Keratinocyte (primary cell): ENCODE measurements around the gene DENND4A. TPM values are rescaled to one million over a fixed set of nuclear protein-coding genes. Genes with fewer than 3 reads are reported as not detected.

Experiments
- DNase-seq: peaks from one replicate; pipeline ENCODE4 v3.0.0-alpha.2; 2011; ENCODE audit warnings: low read depth, missing footprints, low spot score
- FAIRE-seq: peaks from 2 replicates; lab custom pipeline; 2011; peaks lifted over from hg19 to GRCh38; lab: Jason Lieb, UNC
- H2AFZ ChIP-seq: 2 replicates; pipeline ENCODE4 v1.6.0; 2012; ENCODE audit warnings: low read length, control low read depth, inconsistent platforms; ENCODE audit not compliant: control insufficient read depth
- H3K27ac ChIP-seq: 2 replicates; pipeline ENCODE4 v1.5.1; 2011; ENCODE audit warnings: low read length; ENCODE audit not compliant: control insufficient read depth, insufficient read depth
- H3K27me3 ChIP-seq: 3 replicates; pipeline ENCODE4 v1.6.0; 2011; ENCODE audit warnings: low read length; ENCODE audit not compliant: control insufficient read depth, insufficient read depth; ENCODE audit errors: extremely low read depth
- H3K36me3 ChIP-seq, 2 experiments: 2 replicates in 1 of 2; 3 replicates in 1 of 2; pipeline ENCODE4 v1.5.1; 2011; ENCODE audit warnings: low read length in 2 of 2, mild to moderate bottlenecking in 1 of 2; ENCODE audit not compliant: control insufficient read depth in 2 of 2, insufficient read depth in 2 of 2; ENCODE audit errors: extremely low read depth in 1 of 2
- H3K4me1 ChIP-seq: 3 replicates; pipeline ENCODE4 v1.5.1; 2011; ENCODE audit warnings: low read length; ENCODE audit not compliant: control insufficient read depth, insufficient read depth; ENCODE audit errors: extremely low read depth
- H3K4me2 ChIP-seq: 3 replicates; pipeline ENCODE4 v1.6.0; 2011; ENCODE audit warnings: low read depth, low read length; ENCODE audit not compliant: control insufficient read depth, insufficient read depth; ENCODE audit errors: extremely low read depth
- H3K4me3 ChIP-seq, 3 experiments: fragments of 200-600 bp in 1 of 3; sonication (generic) in 1 of 3; 2 replicates in 2 of 3; 3 replicates in 1 of 3; pipeline ENCODE4 v1.5.1; 2011 to 2016; ENCODE audit warnings: low read length in 3 of 3, mild to moderate bottlenecking in 3 of 3, control low read depth in 2 of 3, inconsistent platforms in 1 of 3, low read depth in 1 of 3, mixed read lengths in 1 of 3, mixed run types in 1 of 3, moderate library complexity in 1 of 3; ENCODE audit not compliant: control insufficient read depth in 2 of 3, insufficient read depth in 2 of 3; ENCODE audit errors: extremely low read depth in 1 of 3
- H3K79me2 ChIP-seq: 2 replicates; pipeline ENCODE4 v1.6.0; 2012; ENCODE audit warnings: low read length; ENCODE audit not compliant: control insufficient read depth, insufficient read depth
- H3K9ac ChIP-seq: 3 replicates; pipeline ENCODE4 v1.6.0; 2011; ENCODE audit warnings: low read length; ENCODE audit not compliant: control insufficient read depth, insufficient read depth; ENCODE audit errors: extremely low read depth
- H3K9me1 ChIP-seq: 3 replicates; pipeline ENCODE4 v1.6.0; 2011; ENCODE audit warnings: low read length; ENCODE audit not compliant: control insufficient read depth, insufficient read depth; ENCODE audit errors: extremely low read depth
- H3K9me3 ChIP-seq: 2 replicates; pipeline ENCODE4 v1.5.1; 2012; ENCODE audit warnings: low read depth, low read length; ENCODE audit not compliant: control insufficient read depth
- H4K20me1 ChIP-seq: 3 replicates; pipeline ENCODE4 v1.6.0; 2011; ENCODE audit warnings: low read length; ENCODE audit not compliant: control insufficient read depth, insufficient read depth; ENCODE audit errors: extremely low read depth
- CTCF ChIP-seq, 3 experiments: IDR thresholded peaks in 1 of 3; conservative IDR thresholded peaks in 1 of 3; optimal IDR thresholded peaks in 1 of 3; 2 replicates in 2 of 3; 3 replicates in 1 of 3; pipeline versions ENCODE3 to v1.5.1; 2011; ENCODE audit warnings: low read length in 3 of 3, mild to moderate bottlenecking in 3 of 3, moderate library complexity in 2 of 3, control low read depth in 1 of 3, inconsistent platforms in 1 of 3; ENCODE audit not compliant: insufficient read depth in 2 of 3; ENCODE audit errors: extremely low read depth in 1 of 3
- EZH2 ChIP-seq: IDR thresholded peaks from one replicate; pipeline ENCODE4 v1.6.1; 2012; ENCODE audit warnings: inconsistent platforms, mild to moderate bottlenecking, low read length, moderate library complexity
- dilution Hi-C: fragments of 300-500 bp; cut with MboI; formaldehyde crosslinking; loops from one replicate; pipeline ENCODE4 v1.7.0; 2020; ENCODE audit warnings: low sequenced_read_pairs; ENCODE audit not compliant: extremely low pct_ligation_motif_present
- polyA plus RNA-seq, 5 experiments: library from polyadenylated mRNA; depleted of rRNA in 3 of 5; stranded (reverse) in 3 of 5; stranded (forward) in 1 of 5; unstranded in 1 of 5; fragments of >200 nt; gene quantifications; 1 replicate in 1 of 5; 2 replicates in 3 of 5; 3 replicates in 1 of 5; pipeline versions ENCODE4 v1.2.1 to v1.2.3, GENCODE V29; 2011 to 2012; ENCODE audit warnings: missing spikeins in 2 of 5, low read depth in 1 of 5, low replicate concordance in 1 of 5

The DENND4A gene
- polyA plus RNA-seq, 1 donor (not counting 4 experiments of a cell fraction or from before 2014, with no cell fraction given): 10.0 TPM

- Histone ChIP-seq H2AFZ (no peak overlapping the region), H3K9ac (no peak overlapping the region), H3K27ac (no peak overlapping the region), H3K27me3 (no peaks in the 10 kb centered on the region), H3K36me3 (no peaks in the 10 kb centered on the region), H4K20me1 (no peaks in the 10 kb centered on the region), H3K79me2 (no peaks in the 10 kb centered on the region), H3K4me2 (no peak overlapping the region), H3K4me3 (no peak overlapping the region), H3K9me3 (no peaks in the 10 kb centered on the region), H3K4me1 (no peaks in the 10 kb centered on the region), H3K9me1 (no peaks in the 10 kb centered on the region)
- no peak for FAIRE-seq
- dilution Hi-C loops: no loop called here
- no peak for DNase-seq
- no peak for TF ChIP-seq CTCF (optimal IDR thresholded peaks at IDR 0.05 in 1 of 3, IDR thresholded peaks at IDR 0.05 in 1 of 3, conservative IDR thresholded peaks at IDR 0.05 in 1 of 3; ENCODE audit: extremely low read depth in 1 of 3, insufficient read depth in 2 of 3, low read length in 3 of 3)
- TF ChIP-seq EZH2: no peak
Observed at GRCh38 chr15:65839985-65840384, 47.9 kb upstream of the DENND4A start.

- FAIRE-seq (no peak), DNase-seq (no peak)
- no peak overlapping the region for H3K4me3 ChIP-seq
- H3K79me2 ChIP-seq: no peaks in the 10 kb centered on the region
- H3K4me2 ChIP-seq: no peak overlapping the region
- no peaks in the 10 kb centered on the region for H3K27me3 ChIP-seq
- no peak overlapping the region for H3K9ac ChIP-seq
- H3K9me3 ChIP-seq: no peaks in the 10 kb centered on the region
- H2AFZ ChIP-seq: no peak overlapping the region
- H3K9me1 ChIP-seq: no peaks in the 10 kb centered on the region
- TF ChIP-seq EZH2: no peak
- no peak for TF ChIP-seq CTCF (optimal IDR thresholded peaks at IDR 0.05 in 1 of 3, IDR thresholded peaks at IDR 0.05 in 1 of 3, conservative IDR thresholded peaks at IDR 0.05 in 1 of 3; ENCODE audit: extremely low read depth in 1 of 3, insufficient read depth in 2 of 3, low read length in 3 of 3)
- no peaks in the 10 kb centered on the region for H4K20me1 ChIP-seq
- no peaks in the 10 kb centered on the region for H3K36me3 ChIP-seq
- dilution Hi-C loops: no loop called here
- no peak overlapping the region for H3K27ac ChIP-seq
- no peaks in the 10 kb centered on the region for H3K4me1 ChIP-seq
Observed at GRCh38 chr15:65839354-65839901, 47.3 kb upstream of the DENND4A start.
